CD14-positive monocyte (primary cell): ENCODE data around the gene VNN1. TPM values are rescaled to one million over a fixed set of nuclear protein-coding genes. Genes with fewer than 3 reads are reported as not detected.

ENCODE experiments used
- DNase-seq, 3 donors: peaks; one replicate each; pipeline ENCODE4 v3.0.0-alpha.2; 2011 to 2022
- H2AFZ ChIP-seq: 2 replicates; pipeline ENCODE4 v1.6.0; 2012; ENCODE audit warnings: mild to moderate bottlenecking, low read depth, low read length, inconsistent platforms; ENCODE audit not compliant: insufficient read depth, poor library complexity, severe bottlenecking
- H3K27ac ChIP-seq, 2 donors: 1 replicate in 1 of 2; 2 replicates in 1 of 2; pipeline ENCODE4 v1.5.1; 2012 to 2013; ENCODE audit warnings: low read length in 2 of 2, control low read depth in 1 of 2, inconsistent platforms in 1 of 2, low read depth in 1 of 2, mild to moderate bottlenecking in 1 of 2
- H3K27me3 ChIP-seq, 2 donors: one replicate each; pipeline versions ENCODE4 v1.6.0 to v1.6.1; 2011 to 2013; ENCODE audit warnings: low read length in 2 of 2; ENCODE audit not compliant: control insufficient read depth in 2 of 2, insufficient read depth in 2 of 2
- H3K36me3 ChIP-seq, 2 donors: replicated peaks in 1 of 2; 1 replicate in 1 of 2; 2 replicates in 1 of 2; pipeline versions ENCODE4 v1.5.1 to v1.6.1; 2012 to 2013; ENCODE audit warnings: low read length in 2 of 2, control low read depth in 1 of 2, inconsistent platforms in 1 of 2, mild to moderate bottlenecking in 1 of 2; ENCODE audit not compliant: insufficient read depth in 2 of 2, control insufficient read depth in 1 of 2
- H3K4me1 ChIP-seq, 2 donors: 1 replicate in 1 of 2; 2 replicates in 1 of 2; pipeline versions ENCODE4 v1.5.1 to v1.6.1; 2012 to 2013; ENCODE audit warnings: low read length in 2 of 2, control low read depth in 1 of 2, inconsistent platforms in 1 of 2, mild to moderate bottlenecking in 1 of 2, moderate library complexity in 1 of 2; ENCODE audit not compliant: insufficient read depth in 2 of 2, control insufficient read depth in 1 of 2
- H3K4me2 ChIP-seq: replicated peaks from 2 replicates; pipeline ENCODE3; 2012; ENCODE audit warnings: low read length, moderate library complexity, mild to moderate bottlenecking; ENCODE audit not compliant: poor library complexity, severe bottlenecking; ENCODE audit errors: extremely low read depth
- H3K4me3 ChIP-seq, 3 experiments: fragments of 200-600 bp in 1 of 3; sonication (generic) in 1 of 3; replicated peaks in 1 of 3; 1 replicate in 2 of 3; 2 replicates in 1 of 3; pipeline ENCODE4 v1.5.1; 2011 to 2013; ENCODE audit warnings: low read length in 3 of 3, mild to moderate bottlenecking in 3 of 3, control low read depth in 2 of 3, low read depth in 2 of 3, inconsistent platforms in 1 of 3, moderate library complexity in 1 of 3
- H3K79me2 ChIP-seq: 2 replicates; pipeline ENCODE4 v1.6.0; 2012; ENCODE audit warnings: mild to moderate bottlenecking, control low read depth, inconsistent platforms, low read length, moderate library complexity; ENCODE audit not compliant: insufficient read depth
- H3K9ac ChIP-seq: 2 replicates; pipeline ENCODE4 v1.6.0; 2017; ENCODE audit warnings: low read length, mild to moderate bottlenecking; ENCODE audit not compliant: insufficient read depth, poor library complexity, severe bottlenecking
- H3K9me3 ChIP-seq, 2 donors: replicated peaks in 1 of 2; 1 replicate in 1 of 2; 2 replicates in 1 of 2; pipeline versions ENCODE4 v1.5.1 to v1.6.1; 2012 to 2013; ENCODE audit warnings: low read length in 2 of 2, control low read depth in 1 of 2; ENCODE audit not compliant: control insufficient read depth in 1 of 2, insufficient read depth in 1 of 2
- H4K20me1 ChIP-seq: 2 replicates; pipeline ENCODE4 v1.6.0; 2012; ENCODE audit warnings: mild to moderate bottlenecking, low read length, control low read depth, moderate library complexity; ENCODE audit not compliant: insufficient read depth
- H3K27ac Mint-ChIP-seq, 7 donors: one replicate each; pipeline ENCODE4 v1.8.0; 2020; ENCODE audit warnings: mild to moderate bottlenecking in 7 of 7, mixed read lengths in 7 of 7, moderate library complexity in 6 of 7, inconsistent platforms in 2 of 7
- H3K27me3 Mint-ChIP-seq, 3 donors: one replicate each; pipeline ENCODE4 v1.8.0; 2021 to 2022; ENCODE audit warnings: low read depth in 3 of 3, mild to moderate bottlenecking in 3 of 3, mixed read lengths in 3 of 3, moderate library complexity in 3 of 3, inconsistent platforms in 1 of 3
- H3K36me3 Mint-ChIP-seq, 2 donors: one replicate each; pipeline ENCODE4 v1.8.0; 2020; ENCODE audit warnings: mixed read lengths in 2 of 2, inconsistent platforms in 1 of 2, mild to moderate bottlenecking in 1 of 2
- H3K4me1 Mint-ChIP-seq: one replicate; pipeline ENCODE4 v1.8.0; 2020; ENCODE audit warnings: mild to moderate bottlenecking, mixed read lengths
- H3K4me3 Mint-ChIP-seq, 2 donors: one replicate each; pipeline ENCODE4 v1.8.0; 2020; ENCODE audit warnings: mild to moderate bottlenecking in 2 of 2, mixed read lengths in 2 of 2, moderate library complexity in 1 of 2
- H3K9me3 Mint-ChIP-seq, 7 donors: one replicate each; pipeline ENCODE4 v1.8.0; 2020 to 2022; ENCODE audit warnings: mixed read lengths in 7 of 7, mild to moderate bottlenecking in 6 of 7, moderate library complexity in 6 of 7, inconsistent platforms in 2 of 7
- CTCF ChIP-seq: fragments of 200-600 bp; IDR thresholded peaks from one replicate; pipeline ENCODE4 v1.8.0; 2022; ENCODE audit warnings: antibody characterized with exemption, mild to moderate bottlenecking
- WGBS: methylation state at CpG from one replicate; pipeline ENCODE4 v1.1.5; 2013; ENCODE audit warnings: missing lambda C conversion rate; ENCODE audit not compliant: insufficient coverage; 5-methylcytosine and 5-hydroxymethylcytosine counted together
- intact Hi-C, 2 donors: fragments of 100-400 bp; cut with micrococcal nuclease; formaldehyde crosslinking; loops; one replicate each; pipeline versions ENCODE4 v1.15.0 to v1.15.1; 2023
- polyA plus RNA-seq, 3 donors: library from polyadenylated mRNA; depleted of rRNA in 1 of 3; unstranded in 2 of 3; stranded (reverse) in 1 of 3; fragments of 300-500 nt in 2 of 3; fragments of >200 nt in 1 of 3; fragmentation: Illumina TruSeq in 2 of 3; gene quantifications; 1 replicate in 2 of 3; 2 replicates in 1 of 3; pipeline ENCODE4 v1.2.3, GENCODE V29; 2012 to 2021

The VNN1 gene
- polyA plus RNA-seq, 3 donors, result 7.9 to 61.2 (median 47.9) TPM

- H3K27me3 ChIP-seq, result no peaks in the 10 kb centered on the region
- no peak overlapping the region for H3K4me3 ChIP-seq
- intact Hi-C loops, result no loop called here
- H3K27ac ChIP-seq, result no peak overlapping the region
- no peak overlapping the region for H2AFZ ChIP-seq
- Mint-ChIP-seq H3K9me3 (peaks cover 3 to 13% (median 8%) of the 10 kb centered on the region in 7 donors), H3K27me3 (peaks cover 0 to 4% (median 0%) of the 10 kb centered on the region in 3 donors), H3K4me3 (no peak overlapping the region), H3K36me3 (peaks cover 54 to 60% of the 10 kb centered on the region in 2 donors), H3K27ac (no peak overlapping the region), H3K4me1 (peaks cover 27% of the 10 kb centered on the region)
- H3K4me1 ChIP-seq, result peaks cover 10 to 18% of the 10 kb centered on the region in 2 donors
- no peak overlapping the region for H3K4me2 ChIP-seq
- no peaks in the 10 kb centered on the region for H4K20me1 ChIP-seq
- H3K9ac ChIP-seq, result no peak overlapping the region
- no peak for TF ChIP-seq CTCF
- DNase-seq, result no peak
- no peaks in the 10 kb centered on the region for H3K79me2 ChIP-seq
- no peaks in the 10 kb centered on the region for H3K9me3 ChIP-seq
- peaks cover 0 to 7% of the 10 kb centered on the region in 2 donors for H3K36me3 ChIP-seq
These were observed 9.9 kb downstream of the VNN1 start for GRCh38 chr6:132703936-132704335.

- Mint-ChIP-seq H3K9me3 (peaks cover 11 to 23% (median 17%) of the 10 kb centered on the region in 7 donors), H3K4me3 (no peak overlapping the region)
- TF ChIP-seq CTCF, result no peak
These were observed 15.2 kb downstream of the VNN1 start for GRCh38 chr6:132698608-132699007.

More at GRCh38 chr6:132698608-132699007, 15.2 kb downstream of the VNN1 start:
- Histone ChIP-seq H2AFZ (no peak overlapping the region), H3K4me3 (no peak overlapping the region), H3K36me3 (peaks cover 1 to 16% of the 10 kb centered on the region in 2 donors), H3K9me3 (peaks cover 5 to 8% of the 10 kb centered on the region in 2 donors), H4K20me1 (no peaks in the 10 kb centered on the region), H3K4me1 (peaks cover 0 to 8% of the 10 kb centered on the region in 2 donors), H3K27ac (no peak overlapping the region), H3K79me2 (no peaks in the 10 kb centered on the region), H3K9ac (no peak overlapping the region), H3K27me3 (no peaks in the 10 kb centered on the region), H3K4me2 (no peak overlapping the region)
- H3K27ac Mint-ChIP-seq, result no peak overlapping the region
- H3K4me1 Mint-ChIP-seq, result peaks cover 7% of the 10 kb centered on the region
- 0% methylated on average over 1 of the region's 1 CpG for WGBS
- DNase-seq, result no peak
- intact Hi-C loops, result no loop called here
- peaks cover 62 to 73% of the 10 kb centered on the region in 2 donors for H3K36me3 Mint-ChIP-seq
- H3K27me3 Mint-ChIP-seq, result peaks cover 0 to 5% (median 0%) of the 10 kb centered on the region in 3 donors
